Keratinocyte (primary cell): ENCODE results near the gene KRT82. TPM values are rescaled to one million over a fixed set of nuclear protein-coding genes. Genes with fewer than 3 reads are reported as not detected.

Experiments used
- DNase-seq: peaks from one replicate; pipeline ENCODE4 v3.0.0-alpha.2; 2011; ENCODE audit warnings: low read depth, missing footprints, low spot score
- FAIRE-seq: peaks from 2 replicates; lab custom pipeline; 2011; peaks lifted over from hg19 to GRCh38; lab: Jason Lieb, UNC
- H2AFZ ChIP-seq: 2 replicates; pipeline ENCODE4 v1.6.0; 2012; ENCODE audit warnings: low read length, control low read depth, inconsistent platforms; ENCODE audit not compliant: control insufficient read depth
- H3K27ac ChIP-seq: 2 replicates; pipeline ENCODE4 v1.5.1; 2011; ENCODE audit warnings: low read length; ENCODE audit not compliant: control insufficient read depth, insufficient read depth
- H3K27me3 ChIP-seq: 3 replicates; pipeline ENCODE4 v1.6.0; 2011; ENCODE audit warnings: low read length; ENCODE audit not compliant: control insufficient read depth, insufficient read depth; ENCODE audit errors: extremely low read depth
- H3K36me3 ChIP-seq, 2 experiments: 2 replicates in 1 of 2; 3 replicates in 1 of 2; pipeline ENCODE4 v1.5.1; 2011; ENCODE audit warnings: low read length in 2 of 2, mild to moderate bottlenecking in 1 of 2; ENCODE audit not compliant: control insufficient read depth in 2 of 2, insufficient read depth in 2 of 2; ENCODE audit errors: extremely low read depth in 1 of 2
- H3K4me1 ChIP-seq: 3 replicates; pipeline ENCODE4 v1.5.1; 2011; ENCODE audit warnings: low read length; ENCODE audit not compliant: control insufficient read depth, insufficient read depth; ENCODE audit errors: extremely low read depth
- H3K4me2 ChIP-seq: 3 replicates; pipeline ENCODE4 v1.6.0; 2011; ENCODE audit warnings: low read depth, low read length; ENCODE audit not compliant: control insufficient read depth, insufficient read depth; ENCODE audit errors: extremely low read depth
- H3K4me3 ChIP-seq, 3 experiments: fragments of 200-600 bp in 1 of 3; sonication (generic) in 1 of 3; 2 replicates in 2 of 3; 3 replicates in 1 of 3; pipeline ENCODE4 v1.5.1; 2011 to 2016; ENCODE audit warnings: low read length in 3 of 3, mild to moderate bottlenecking in 3 of 3, control low read depth in 2 of 3, inconsistent platforms in 1 of 3, low read depth in 1 of 3, mixed read lengths in 1 of 3, mixed run types in 1 of 3, moderate library complexity in 1 of 3; ENCODE audit not compliant: control insufficient read depth in 2 of 3, insufficient read depth in 2 of 3; ENCODE audit errors: extremely low read depth in 1 of 3
- H3K79me2 ChIP-seq: 2 replicates; pipeline ENCODE4 v1.6.0; 2012; ENCODE audit warnings: low read length; ENCODE audit not compliant: control insufficient read depth, insufficient read depth
- H3K9ac ChIP-seq: 3 replicates; pipeline ENCODE4 v1.6.0; 2011; ENCODE audit warnings: low read length; ENCODE audit not compliant: control insufficient read depth, insufficient read depth; ENCODE audit errors: extremely low read depth
- H3K9me1 ChIP-seq: 3 replicates; pipeline ENCODE4 v1.6.0; 2011; ENCODE audit warnings: low read length; ENCODE audit not compliant: control insufficient read depth, insufficient read depth; ENCODE audit errors: extremely low read depth
- H3K9me3 ChIP-seq: 2 replicates; pipeline ENCODE4 v1.5.1; 2012; ENCODE audit warnings: low read depth, low read length; ENCODE audit not compliant: control insufficient read depth
- H4K20me1 ChIP-seq: 3 replicates; pipeline ENCODE4 v1.6.0; 2011; ENCODE audit warnings: low read length; ENCODE audit not compliant: control insufficient read depth, insufficient read depth; ENCODE audit errors: extremely low read depth
- CTCF ChIP-seq, 3 experiments: IDR thresholded peaks in 1 of 3; conservative IDR thresholded peaks in 1 of 3; optimal IDR thresholded peaks in 1 of 3; 2 replicates in 2 of 3; 3 replicates in 1 of 3; pipeline versions ENCODE3 to v1.5.1; 2011; ENCODE audit warnings: low read length in 3 of 3, mild to moderate bottlenecking in 3 of 3, moderate library complexity in 2 of 3, control low read depth in 1 of 3, inconsistent platforms in 1 of 3; ENCODE audit not compliant: insufficient read depth in 2 of 3; ENCODE audit errors: extremely low read depth in 1 of 3
- EZH2 ChIP-seq: IDR thresholded peaks from one replicate; pipeline ENCODE4 v1.6.1; 2012; ENCODE audit warnings: inconsistent platforms, mild to moderate bottlenecking, low read length, moderate library complexity
- dilution Hi-C: fragments of 300-500 bp; cut with MboI; formaldehyde crosslinking; loops from one replicate; pipeline ENCODE4 v1.7.0; 2020; ENCODE audit warnings: low sequenced_read_pairs; ENCODE audit not compliant: extremely low pct_ligation_motif_present
- polyA plus RNA-seq, 5 experiments: library from polyadenylated mRNA; depleted of rRNA in 3 of 5; stranded (reverse) in 3 of 5; stranded (forward) in 1 of 5; unstranded in 1 of 5; fragments of >200 nt; gene quantifications; 1 replicate in 1 of 5; 2 replicates in 3 of 5; 3 replicates in 1 of 5; pipeline versions ENCODE4 v1.2.1 to v1.2.3, GENCODE V29; 2011 to 2012; ENCODE audit warnings: missing spikeins in 2 of 5, low read depth in 1 of 5, low replicate concordance in 1 of 5

KRT82 gene
- polyA plus RNA-seq, 1 donor (not counting 4 experiments of a cell fraction or from before 2014, with no cell fraction given), result not detected

- H3K9me1 ChIP-seq, result no peaks in the 10 kb centered on the region
- no peaks in the 10 kb centered on the region for H3K9me3 ChIP-seq
- no peaks in the 10 kb centered on the region for H3K36me3 ChIP-seq
- no peak overlapping the region for H2AFZ ChIP-seq
- dilution Hi-C loops, result no loop called here
- H3K4me3 ChIP-seq, result no peak overlapping the region
- no peak overlapping the region for H3K27ac ChIP-seq
- H3K9ac ChIP-seq, result no peak overlapping the region
- no peak for DNase-seq
- no peak for FAIRE-seq
- TF ChIP-seq EZH2 (no peak), CTCF (optimal IDR thresholded peaks at IDR 0.05 in 1 of 3, IDR thresholded peaks at IDR 0.05 in 1 of 3, conservative IDR thresholded peaks at IDR 0.05 in 1 of 3; ENCODE audit: extremely low read depth in 1 of 3, insufficient read depth in 2 of 3, low read length in 3 of 3) (no peak)
- H3K4me1 ChIP-seq, result no peaks in the 10 kb centered on the region
- no peaks in the 10 kb centered on the region for H3K79me2 ChIP-seq
- H3K4me2 ChIP-seq, result no peak overlapping the region
- peaks cover 7% of the 10 kb centered on the region for H3K27me3 ChIP-seq
- no peaks in the 10 kb centered on the region for H4K20me1 ChIP-seq
Observed at GRCh38 chr12:52356031-52356761, 49.9 kb downstream of the KRT82 start.

- no peak overlapping the region for H3K4me2 ChIP-seq
Observed at GRCh38 chr12:52355176-52355575, 51.0 kb downstream of the KRT82 start.

More at GRCh38 chr12:52355176-52355575, 51.0 kb downstream of the KRT82 start:
- Histone ChIP-seq H3K4me3 (no peak overlapping the region), H3K4me1 (no peaks in the 10 kb centered on the region), H3K79me2 (no peaks in the 10 kb centered on the region), H3K27ac (no peak overlapping the region), H3K27me3 (peaks cover 3% of the 10 kb centered on the region), H3K9me3 (no peaks in the 10 kb centered on the region), H4K20me1 (no peaks in the 10 kb centered on the region), H3K9ac (no peak overlapping the region), H2AFZ (no peak overlapping the region), H3K36me3 (no peaks in the 10 kb centered on the region), H3K9me1 (no peaks in the 10 kb centered on the region)
- no peak for TF ChIP-seq CTCF (optimal IDR thresholded peaks at IDR 0.05 in 1 of 3, IDR thresholded peaks at IDR 0.05 in 1 of 3, conservative IDR thresholded peaks at IDR 0.05 in 1 of 3; ENCODE audit: extremely low read depth in 1 of 3, insufficient read depth in 2 of 3, low read length in 3 of 3)
- TF ChIP-seq EZH2, result no peak
- dilution Hi-C loops, result no loop called here
- DNase-seq (no peak), FAIRE-seq (no peak)
